ENCODE data around the gene PCDHGB2.
"Not testable (repeated sequence)": the region's sequence is repeated elsewhere in the genome, so short reads cannot be mapped to it uniquely, and the experiment has no call there.

The PCDHGB2 gene

GRCh38 chr5:141374627-141375026 is 14.8 kb downstream of the PCDHGB2 start:
- Histone ChIP-seq H3K27me3 (ENCODE audit: control insufficient read depth, insufficient read depth, low read length) (no peaks in the 10 kb centered on the region), H3K4me3 (ENCODE audit: low read length) (no peak overlapping the region), H3K9ac (ENCODE audit: low read length) (no peak overlapping the region), H3K36me3 (ENCODE audit: control insufficient read depth, low read depth, low read length) (no peaks in the 10 kb centered on the region), H3K4me1 (ENCODE audit: control insufficient read depth, low read depth, low read length) (no peaks in the 10 kb centered on the region), H3K27ac (ENCODE audit: low read length) (no peak overlapping the region), H3K9me3 (ENCODE audit: control insufficient read depth, low read depth, low read length) (peaks cover 13% of the 10 kb centered on the region)

DNA sequence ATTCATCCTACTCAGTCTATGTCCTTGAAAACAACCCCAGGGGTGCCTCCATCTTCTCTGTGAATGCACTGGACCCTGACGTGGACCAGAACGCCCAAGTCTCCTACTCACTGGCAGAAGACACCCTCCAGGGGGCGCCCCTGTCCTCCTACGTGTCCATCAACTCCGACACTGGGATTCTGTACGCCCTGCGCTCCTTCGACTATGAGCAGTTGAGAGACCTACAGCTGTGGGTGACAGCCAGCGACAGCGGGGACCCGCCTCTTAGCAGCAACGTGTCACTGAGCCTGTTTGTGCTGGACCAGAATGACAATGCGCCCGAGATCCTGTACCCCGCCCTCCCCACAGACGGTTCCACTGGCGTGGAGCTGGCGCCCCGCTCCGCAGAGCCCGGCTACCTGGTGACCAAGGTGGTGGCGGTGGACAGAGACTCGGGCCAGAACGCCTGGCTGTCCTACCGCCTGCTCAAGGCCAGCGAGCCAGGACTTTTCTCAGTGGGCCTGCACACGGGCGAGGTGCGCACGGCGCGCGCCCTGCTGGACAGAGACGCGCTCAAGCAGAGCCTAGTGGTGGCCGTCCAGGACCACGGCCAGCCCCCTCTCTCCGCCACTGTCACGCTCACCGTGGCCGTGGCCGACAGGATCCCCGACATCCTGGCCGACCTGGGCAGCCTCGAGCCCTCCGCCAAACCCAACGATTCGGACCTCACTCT is 15.8 kb downstream of the PCDHGB2 start:
- peaks cover 13% of the 10 kb centered on the region for H3K9me3 ChIP-seq (ENCODE audit: control insufficient read depth, low read depth, low read length)

GRCh38 chr5:141382469-141383294 is 22.9 kb downstream of the PCDHGB2 start, which contains the start of gene PCDHGA7:
PCDHGA7 (plus strand) TSS chr5:141382742; CDS start chr5:141382900, 158 bp downstream.
- Histone ChIP-seq H3K4me1 (ENCODE audit: control insufficient read depth, low read depth, low read length) (no peaks in the 10 kb centered on the region), H3K36me3 (ENCODE audit: control insufficient read depth, low read depth, low read length) (no peaks in the 10 kb centered on the region), H3K27ac (ENCODE audit: low read length) (no peak within 1 kb of the TSS), H3K9me3 (ENCODE audit: control insufficient read depth, low read depth, low read length) (peaks cover 29% of the 10 kb centered on the region), H3K9ac (ENCODE audit: low read length) (no peak within 1 kb of the TSS), H3K4me3 (ENCODE audit: low read length) (no peak within 1 kb of the TSS), H3K27me3 (ENCODE audit: control insufficient read depth, insufficient read depth, low read length) (no peaks in the 10 kb centered on the region)

More for the DNA sequence above, 15.8 kb downstream of the PCDHGB2 start:
- H3K27me3 ChIP-seq (ENCODE audit: control insufficient read depth, insufficient read depth, low read length); H3K4me3 ChIP-seq (ENCODE audit: low read length); H3K9ac ChIP-seq (ENCODE audit: low read length); H3K27ac ChIP-seq (ENCODE audit: low read length); H3K4me1 ChIP-seq (ENCODE audit: control insufficient read depth, low read depth, low read length); H3K36me3 ChIP-seq (ENCODE audit: control insufficient read depth, low read depth, low read length): not testable (repeated sequence)

DNA sequence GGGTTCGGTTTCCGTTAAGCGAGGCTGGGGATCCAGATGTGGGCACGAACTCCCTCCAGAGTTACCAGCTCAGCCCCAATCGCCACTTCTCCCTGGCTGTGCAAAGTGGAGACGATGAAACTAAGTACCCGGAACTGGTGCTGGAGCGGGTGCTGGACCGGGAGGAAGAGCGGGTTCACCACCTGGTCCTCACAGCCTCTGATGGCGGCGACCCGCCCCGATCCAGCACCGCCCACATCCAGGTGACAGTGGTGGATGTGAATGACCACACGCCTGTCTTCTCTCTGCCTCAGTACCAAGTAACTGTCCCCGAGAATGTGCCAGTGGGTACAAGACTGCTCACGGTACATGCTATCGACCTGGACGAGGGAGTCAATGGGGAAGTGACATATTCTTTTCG is 23.6 kb downstream of the PCDHGB2 start:
- no peak overlapping the region for H3K27ac ChIP-seq (ENCODE audit: low read length)
- peaks cover 31% of the 10 kb centered on the region for H3K9me3 ChIP-seq (ENCODE audit: control insufficient read depth, low read depth, low read length)
- H3K36me3 ChIP-seq (ENCODE audit: control insufficient read depth, low read depth, low read length): no peaks in the 10 kb centered on the region
- H3K4me3 ChIP-seq (ENCODE audit: low read length): no peak overlapping the region
- H3K27me3 ChIP-seq (ENCODE audit: control insufficient read depth, insufficient read depth, low read length): no peaks in the 10 kb centered on the region
- no peaks in the 10 kb centered on the region for H3K4me1 ChIP-seq (ENCODE audit: control insufficient read depth, low read depth, low read length)
- H3K9ac ChIP-seq (ENCODE audit: low read length): no peak overlapping the region

GRCh38 chr5:141384471-141385267 is 24.9 kb downstream of the PCDHGB2 start:
- no peaks in the 10 kb centered on the region for H3K36me3 ChIP-seq (ENCODE audit: control insufficient read depth, low read depth, low read length)
- no peak overlapping the region for H3K27ac ChIP-seq (ENCODE audit: low read length)
- peaks cover 38% of the 10 kb centered on the region for H3K9me3 ChIP-seq (ENCODE audit: control insufficient read depth, low read depth, low read length)
- no peak overlapping the region for H3K4me3 ChIP-seq (ENCODE audit: low read length)
- H3K27me3 ChIP-seq (ENCODE audit: control insufficient read depth, insufficient read depth, low read length): no peaks in the 10 kb centered on the region
- no peaks in the 10 kb centered on the region for H3K4me1 ChIP-seq (ENCODE audit: control insufficient read depth, low read depth, low read length)
- no peak overlapping the region for H3K9ac ChIP-seq (ENCODE audit: low read length)

GRCh38 chr5:141387557-141388311 is 27.9 kb downstream of the PCDHGB2 start, which contains the start of gene PCDHGB4:
PCDHGB4 (plus strand) TSS chr5:141387698; CDS start chr5:141387885, 187 bp downstream.
- not testable (repeated sequence) for H3K4me1 ChIP-seq (ENCODE audit: control insufficient read depth, low read depth, low read length); H3K27me3 ChIP-seq (ENCODE audit: control insufficient read depth, insufficient read depth, low read length); H3K4me3 ChIP-seq (ENCODE audit: low read length); H3K36me3 ChIP-seq (ENCODE audit: control insufficient read depth, low read depth, low read length); H3K27ac ChIP-seq (ENCODE audit: low read length); H3K9ac ChIP-seq (ENCODE audit: low read length)
- peaks cover 49% of the 10 kb centered on the region for H3K9me3 ChIP-seq (ENCODE audit: control insufficient read depth, low read depth, low read length)

GRCh38 chr5:141388661-141389060 is 28.9 kb downstream of the PCDHGB2 start:
- no peaks in the 10 kb centered on the region for H3K36me3 ChIP-seq (ENCODE audit: control insufficient read depth, low read depth, low read length)
- no peaks in the 10 kb centered on the region for H3K27me3 ChIP-seq (ENCODE audit: control insufficient read depth, insufficient read depth, low read length)
- H3K9me3 ChIP-seq (ENCODE audit: control insufficient read depth, low read depth, low read length): peaks cover 40% of the 10 kb centered on the region
- no peak overlapping the region for H3K4me3 ChIP-seq (ENCODE audit: low read length)
- H3K4me1 ChIP-seq (ENCODE audit: control insufficient read depth, low read depth, low read length): no peaks in the 10 kb centered on the region
- H3K9ac ChIP-seq (ENCODE audit: low read length): no peak overlapping the region
- no peak overlapping the region for H3K27ac ChIP-seq (ENCODE audit: low read length)

- Histone ChIP-seq H3K27ac (ENCODE audit: low read length) (no peak overlapping the region), H3K9ac (ENCODE audit: low read length) (no peak overlapping the region), H3K36me3 (ENCODE audit: control insufficient read depth, low read depth, low read length) (no peaks in the 10 kb centered on the region), H3K4me1 (ENCODE audit: control insufficient read depth, low read depth, low read length) (no peaks in the 10 kb centered on the region), H3K4me3 (ENCODE audit: low read length) (no peak overlapping the region), H3K9me3 (ENCODE audit: control insufficient read depth, low read depth, low read length) (peaks cover 40% of the 10 kb centered on the region), H3K27me3 (ENCODE audit: control insufficient read depth, insufficient read depth, low read length) (no peaks in the 10 kb centered on the region)
Observed at GRCh38 chr5:141389153-141390042, 29.6 kb downstream of the PCDHGB2 start.

- H3K27ac ChIP-seq (ENCODE audit: low read length): no peak within 1 kb of the TSS
- no peak within 1 kb of the TSS for H3K4me3 ChIP-seq (ENCODE audit: low read length)
- no peak within 1 kb of the TSS for H3K9ac ChIP-seq (ENCODE audit: low read length)
- no peaks in the 10 kb centered on the region for H3K36me3 ChIP-seq (ENCODE audit: control insufficient read depth, low read depth, low read length)
- H3K4me1 ChIP-seq (ENCODE audit: control insufficient read depth, low read depth, low read length): no peaks in the 10 kb centered on the region
- peaks cover 34% of the 10 kb centered on the region for H3K9me3 ChIP-seq (ENCODE audit: control insufficient read depth, low read depth, low read length)
- no peaks in the 10 kb centered on the region for H3K27me3 ChIP-seq (ENCODE audit: control insufficient read depth, insufficient read depth, low read length)
Observed at GRCh38 chr5:141392429-141393198, 32.8 kb downstream of the PCDHGB2 start, which contains the start of gene PCDHGA8. PCDHGA8 (plus strand) TSS chr5:141392633; CDS start chr5:141392814, 181 bp downstream.
